H9 (cell line): ENCODE measurements around the gene EXOC2. TPM values are rescaled to one million over a fixed set of nuclear protein-coding genes. Genes with fewer than 3 reads are reported as not detected.

ENCODE experiments used
- DNase-seq: peaks from one replicate; pipeline ENCODE4 v3.0.0-alpha.2; 2017
- H2AFZ ChIP-seq: one replicate; pipeline ENCODE4 v1.6.1; 2013; ENCODE audit warnings: mild to moderate bottlenecking, low read length, control low read depth, moderate library complexity
- H2AK5ac ChIP-seq: 2 replicates; pipeline ENCODE4 v1.6.1; 2013; ENCODE audit warnings: low read length, control low read depth, mixed read lengths; ENCODE audit not compliant: insufficient read length
- H2BK120ac ChIP-seq: one replicate; pipeline ENCODE4 v1.6.1; 2013; ENCODE audit warnings: low read depth, mild to moderate bottlenecking, low read length, control low read depth, inconsistent platforms; ENCODE audit not compliant: poor library complexity, severe bottlenecking
- H2BK12ac ChIP-seq: 2 replicates; pipeline ENCODE4 v1.6.1; 2013; ENCODE audit warnings: low read length, control low read depth, mixed read lengths, low read depth; ENCODE audit not compliant: insufficient read length
- H2BK15ac ChIP-seq: 2 replicates; pipeline ENCODE4 v1.6.1; 2013; ENCODE audit warnings: low read depth, low read length, control low read depth
- H2BK20ac ChIP-seq: one replicate; pipeline ENCODE4 v1.6.1; 2013; ENCODE audit warnings: low read depth, mild to moderate bottlenecking, low read length, control low read depth, inconsistent platforms; ENCODE audit not compliant: poor library complexity, severe bottlenecking
- H2BK5ac ChIP-seq: 2 replicates; pipeline ENCODE4 v1.6.1; 2013; ENCODE audit warnings: low read length, control low read depth, mixed read lengths; ENCODE audit not compliant: insufficient read length
- H3K14ac ChIP-seq: 2 replicates; pipeline ENCODE4 v1.6.1; 2013; ENCODE audit warnings: low read length, control low read depth; ENCODE audit not compliant: insufficient read depth
- H3K18ac ChIP-seq: 2 replicates; pipeline ENCODE4 v1.6.1; 2013; ENCODE audit warnings: low read depth, mild to moderate bottlenecking, mixed read lengths, low read length, control low read depth; ENCODE audit not compliant: insufficient read length
- H3K23ac ChIP-seq: 2 replicates; pipeline ENCODE4 v1.6.1; 2013; ENCODE audit warnings: low read length, control low read depth, mixed read lengths, low read depth; ENCODE audit not compliant: insufficient read length
- H3K23me2 ChIP-seq: 2 replicates; pipeline ENCODE4 v1.6.1; 2013; ENCODE audit warnings: low read depth, mild to moderate bottlenecking, mixed read lengths, low read length, control low read depth; ENCODE audit not compliant: insufficient read length, poor library complexity, severe bottlenecking
- H3K27ac ChIP-seq: 2 replicates; pipeline ENCODE4 v1.5.1; 2013; ENCODE audit warnings: low read length, control low read depth, mixed read lengths, low read depth; ENCODE audit not compliant: insufficient read length
- H3K27me3 ChIP-seq: 2 replicates; pipeline ENCODE4 v1.6.1; 2013; ENCODE audit warnings: low read length, control low read depth, inconsistent platforms; ENCODE audit not compliant: insufficient read depth
- H3K4ac ChIP-seq: 2 replicates; pipeline ENCODE4 v1.6.1; 2013; ENCODE audit warnings: low read depth, mild to moderate bottlenecking, control low read depth, inconsistent platforms, low read length, moderate library complexity
- H3K4me1 ChIP-seq: 2 replicates; pipeline ENCODE4 v1.6.1; 2013; ENCODE audit warnings: low read length, control low read depth, inconsistent platforms; ENCODE audit not compliant: insufficient read depth
- H3K4me2 ChIP-seq: 2 replicates; pipeline ENCODE4 v1.6.1; 2013; ENCODE audit warnings: low read length, control low read depth, mixed read lengths; ENCODE audit not compliant: insufficient read length, insufficient read depth
- H3K56ac ChIP-seq: 2 replicates; pipeline ENCODE4 v1.6.1; 2013; ENCODE audit warnings: low read depth, mild to moderate bottlenecking, mixed read lengths, low read length, control low read depth; ENCODE audit not compliant: insufficient read length
- H3K79me1 ChIP-seq: 2 replicates; pipeline ENCODE4 v1.6.1; 2013; ENCODE audit warnings: low read depth, mild to moderate bottlenecking, moderate library complexity, low read length, control low read depth, inconsistent platforms; ENCODE audit not compliant: insufficient read depth, poor library complexity, severe bottlenecking
- H3K79me2 ChIP-seq: 2 replicates; pipeline ENCODE4 v1.6.1; 2013; ENCODE audit warnings: low read length, control low read depth, inconsistent platforms; ENCODE audit not compliant: insufficient read depth
- H3K9ac ChIP-seq: 2 replicates; pipeline ENCODE4 v1.6.1; 2013; ENCODE audit warnings: low read length, control low read depth, mixed read lengths; ENCODE audit not compliant: insufficient read length; ENCODE audit errors: extremely low read depth
- H3K9me3 ChIP-seq: one replicate; pipeline ENCODE4 v1.6.1; 2013; ENCODE audit warnings: low read depth, low read length, inconsistent platforms; ENCODE audit not compliant: control insufficient read depth
- H3T11ph ChIP-seq: one replicate; pipeline ENCODE4 v1.6.1; 2013; ENCODE audit warnings: mild to moderate bottlenecking, low read length, control low read depth, inconsistent platforms
- H4K20me1 ChIP-seq: one replicate; pipeline ENCODE4 v1.6.1; 2013; ENCODE audit not compliant: control insufficient read depth, insufficient read length, insufficient read depth
- H4K5ac ChIP-seq: 2 replicates; pipeline ENCODE4 v1.6.1; 2013; ENCODE audit warnings: low read depth, mild to moderate bottlenecking, mixed read lengths, low read length, control low read depth; ENCODE audit not compliant: insufficient read length
- H4K8ac ChIP-seq: replicated peaks from 2 replicates; pipeline ENCODE4 v1.6.1; 2013; ENCODE audit warnings: low read length, control low read depth, mixed read lengths, low read depth; ENCODE audit not compliant: insufficient read length
- H4K91ac ChIP-seq: 2 replicates; pipeline ENCODE4 v1.6.1; 2013; ENCODE audit warnings: low read depth, mild to moderate bottlenecking, moderate library complexity, mixed read lengths, low read length, control low read depth; ENCODE audit not compliant: insufficient read length
- H3K27ac Mint-ChIP-seq, 3 experiments: 2 replicates in 2 of 3; 3 replicates in 1 of 3; pipeline ENCODE4 v1.8.0; 2020 to 2021; ENCODE audit warnings: mixed read lengths in 3 of 3, mild to moderate bottlenecking in 1 of 3, moderate library complexity in 1 of 3
- H3K27me3 Mint-ChIP-seq: 2 replicates; pipeline ENCODE4 v1.8.0; 2021; ENCODE audit warnings: low read depth, mild to moderate bottlenecking, moderate library complexity, mixed read lengths
- H3K36me3 Mint-ChIP-seq, 3 experiments: 2 replicates in 2 of 3; 3 replicates in 1 of 3; pipeline ENCODE4 v1.8.0; 2020 to 2021; ENCODE audit warnings: low read depth in 3 of 3, mixed read lengths in 3 of 3; ENCODE audit not compliant: insufficient read depth in 1 of 3
- H3K4me1 Mint-ChIP-seq, 2 experiments: 2 replicates each; pipeline ENCODE4 v1.8.0; 2020; ENCODE audit warnings: mixed read lengths in 2 of 2
- H3K4me3 Mint-ChIP-seq, 2 experiments: 2 replicates in 1 of 2; 3 replicates in 1 of 2; pipeline ENCODE4 v1.8.0; 2020 to 2021; ENCODE audit warnings: mild to moderate bottlenecking in 2 of 2, mixed read lengths in 2 of 2, moderate library complexity in 1 of 2
- H3K9me3 Mint-ChIP-seq, 2 experiments: 2 replicates in 1 of 2; 3 replicates in 1 of 2; pipeline ENCODE4 v1.8.0; 2020; ENCODE audit warnings: mild to moderate bottlenecking in 2 of 2, mixed read lengths in 2 of 2, moderate library complexity in 1 of 2
- CTCF ChIP-seq: fragments of 200-600 bp; sonication (generic); conservative IDR thresholded peaks from 3 replicates; pipeline ENCODE4 v1.8.0; 2021; ENCODE audit warnings: antibody characterized with exemption, mild to moderate bottlenecking
- total RNA-seq: library from RNA; stranded (reverse); gene quantifications from 2 replicates; pipeline ENCODE4 v1.2.1, GENCODE V29; 2021

Gene EXOC2
- total RNA-seq, 1 experiment from 2014 or later: 29.9 TPM

GRCh38 chr6:558089-558488 lies 134.8 kb downstream of the EXOC2 start:
- no peaks in the 10 kb centered on the region for H3K9me3 Mint-ChIP-seq
- H3K4me3 Mint-ChIP-seq: no peak overlapping the region

More at GRCh38 chr6:558089-558488, 134.8 kb downstream of the EXOC2 start:
- no peaks in the 10 kb centered on the region for H3K79me2 ChIP-seq
- H2BK15ac ChIP-seq: no peak overlapping the region
- Mint-ChIP-seq H3K27me3 (no peaks in the 10 kb centered on the region), H3K4me1 (no peaks in the 10 kb centered on the region), H3K27ac (no peak overlapping the region), H3K36me3 (peaks cover 15 to 50% (median 42%) of the 10 kb centered on the region in 3 experiments; a peak in 6 of 7 replicates)
- H2AK5ac ChIP-seq: no peak overlapping the region
- H3K18ac ChIP-seq: no peak overlapping the region
- H3K4me2 ChIP-seq: no peak overlapping the region
- H3K4me1 ChIP-seq: no peaks in the 10 kb centered on the region
- no peak for DNase-seq
- H2BK12ac ChIP-seq: no peak overlapping the region
- no peak overlapping the region for H3K9ac ChIP-seq
- no peak overlapping the region for H3K14ac ChIP-seq
- H4K5ac ChIP-seq: no peak overlapping the region
- H3K56ac ChIP-seq: no peak overlapping the region
- no peaks in the 10 kb centered on the region for H3K27me3 ChIP-seq
- H3K23me2 ChIP-seq: no peaks in the 10 kb centered on the region
- no peak overlapping the region for H2BK120ac ChIP-seq
- no peak overlapping the region for H4K8ac ChIP-seq
- H4K20me1 ChIP-seq: no peaks in the 10 kb centered on the region
- no peak overlapping the region for H3K23ac ChIP-seq
- no peak overlapping the region for H4K91ac ChIP-seq
- H3T11ph ChIP-seq: no peak overlapping the region
- H2BK5ac ChIP-seq: no peak overlapping the region
- 0 out of 3 replicates have a peak, but pooled peaks have one; percentile 36 for TF ChIP-seq CTCF
- no peak overlapping the region for H3K4ac ChIP-seq
- H3K27ac ChIP-seq: no peak overlapping the region
- no peak overlapping the region for H2AFZ ChIP-seq
- H3K9me3 ChIP-seq: no peaks in the 10 kb centered on the region
- H2BK20ac ChIP-seq: no peak overlapping the region
- H3K79me1 ChIP-seq: no peaks in the 10 kb centered on the region
